Kidney epithelial cell (primary cell): ENCODE measurements around the gene IL3RA. TPM values are rescaled to one million over a fixed set of nuclear protein-coding genes. Genes with fewer than 3 reads are reported as not detected.

ENCODE experiments used
- DNase-seq: peaks from one replicate; pipeline ENCODE4 v3.0.0-alpha.2; 2010; ENCODE audit warnings: low read depth
- H3K27me3 ChIP-seq: 2 replicates; pipeline ENCODE4 v1.6.0; 2011; ENCODE audit warnings: low read length; ENCODE audit not compliant: control insufficient read depth, insufficient read depth
- H3K36me3 ChIP-seq: 2 replicates; pipeline ENCODE4 v1.5.1; 2011; ENCODE audit warnings: low read length; ENCODE audit not compliant: control insufficient read depth, insufficient read depth
- H3K4me3 ChIP-seq: 2 replicates; pipeline ENCODE4 v1.5.1; 2011; ENCODE audit warnings: low read depth, mild to moderate bottlenecking, control low read depth, low read length
- CTCF ChIP-seq: IDR thresholded peaks from 2 replicates; pipeline ENCODE4 v1.5.1; 2011; ENCODE audit warnings: mild to moderate bottlenecking, moderate library complexity, low read length, control low read depth, inconsistent platforms; ENCODE audit not compliant: insufficient read depth, poor library complexity, severe bottlenecking
- total RNA-seq: library from RNA; depleted of rRNA; stranded (reverse); fragments of >200 nt; gene quantifications from 2 replicates; pipeline ENCODE4 v1.2.3, GENCODE V29; 2015

Gene IL3RA
- total RNA-seq, 1 donor from 2014 or later, result 9.7 TPM

- Histone ChIP-seq H3K27me3 (no peaks in the 10 kb centered on the region), H3K36me3 (peaks cover 2% of the 10 kb centered on the region), H3K4me3 (no peak overlapping the region)
- no peak for TF ChIP-seq CTCF
- DNase-seq, result no peak
Observed at GRCh38 chrX:1427756-1428155, 91.2 kb downstream of the IL3RA start.

GRCh38 chrX:1430451-1430850 is 93.9 kb downstream of the IL3RA start:
- no peak overlapping the region for H3K4me3 ChIP-seq
- no peaks in the 10 kb centered on the region for H3K27me3 ChIP-seq
- DNase-seq, result no peak
- no peak for TF ChIP-seq CTCF
- no peaks in the 10 kb centered on the region for H3K36me3 ChIP-seq

Other genes starting within 250 kb of the IL3RA start
- gene CRLF2, start 124.1 kb upstream of the IL3RA start, total RNA-seq, result not detected in 2 replicates
- 0.21 and 2.3 TPM in 2 replicates for gene CSF2RA, start 68.0 kb upstream of the IL3RA start, total RNA-seq
- 450 and 519 TPM in 2 replicates for gene SLC25A6, start 55.3 kb downstream of the IL3RA start, total RNA-seq
- 15.9 and 16.3 TPM in 2 replicates for gene ASMTL, start 116.1 kb downstream of the IL3RA start, total RNA-seq
- not detected in 2 replicates for gene P2RY8, start 200.4 kb downstream of the IL3RA start, total RNA-seq